Stimulated activated effector memory CD8-positive, alpha-beta T cell treated with anti-CD3 and anti-CD28 coated beads, Interleukin-12 subunit alpha, Interleukin-12 subunit beta, amount 100 ng/mL, for 72 hours (primary cell): Measurements from ENCODE around the gene TXNDC9.
A peak's percentile ranks its signal among the peaks of the same experiment; 100 is the strongest.
"Not testable (repeated sequence)": the region's sequence is repeated elsewhere in the genome, so short reads cannot be mapped to it uniquely, and the experiment has no call there.

Source experiments
- ATAC-seq: fragments of 150-1000 bp; cut with Tn5 transposase; 2 replicates; pipeline ENCODE4 v1.10.0; 2021
- DNase-seq, 2 donors: peaks; one replicate each; pipeline ENCODE4 v3.0.0; 2021 to 2022; ENCODE audit warnings: low spot score in 2 of 2
- H3K27ac Mint-ChIP-seq: one replicate; pipeline ENCODE4 v1.8.0; 2022; ENCODE audit warnings: mild to moderate bottlenecking, mixed read lengths
- H3K36me3 Mint-ChIP-seq: one replicate; pipeline ENCODE4 v1.8.0; 2022; ENCODE audit warnings: mild to moderate bottlenecking, mixed read lengths
- H3K4me1 Mint-ChIP-seq: one replicate; pipeline ENCODE4 v1.8.0; 2022; ENCODE audit warnings: mixed read lengths
- H3K4me3 Mint-ChIP-seq: one replicate; pipeline ENCODE4 v1.8.0; 2022; ENCODE audit warnings: mild to moderate bottlenecking, mixed read lengths
- H3K9me3 Mint-ChIP-seq: one replicate; pipeline ENCODE4 v1.8.0; 2022; ENCODE audit warnings: mixed read lengths

The TXNDC9 gene

DNA sequence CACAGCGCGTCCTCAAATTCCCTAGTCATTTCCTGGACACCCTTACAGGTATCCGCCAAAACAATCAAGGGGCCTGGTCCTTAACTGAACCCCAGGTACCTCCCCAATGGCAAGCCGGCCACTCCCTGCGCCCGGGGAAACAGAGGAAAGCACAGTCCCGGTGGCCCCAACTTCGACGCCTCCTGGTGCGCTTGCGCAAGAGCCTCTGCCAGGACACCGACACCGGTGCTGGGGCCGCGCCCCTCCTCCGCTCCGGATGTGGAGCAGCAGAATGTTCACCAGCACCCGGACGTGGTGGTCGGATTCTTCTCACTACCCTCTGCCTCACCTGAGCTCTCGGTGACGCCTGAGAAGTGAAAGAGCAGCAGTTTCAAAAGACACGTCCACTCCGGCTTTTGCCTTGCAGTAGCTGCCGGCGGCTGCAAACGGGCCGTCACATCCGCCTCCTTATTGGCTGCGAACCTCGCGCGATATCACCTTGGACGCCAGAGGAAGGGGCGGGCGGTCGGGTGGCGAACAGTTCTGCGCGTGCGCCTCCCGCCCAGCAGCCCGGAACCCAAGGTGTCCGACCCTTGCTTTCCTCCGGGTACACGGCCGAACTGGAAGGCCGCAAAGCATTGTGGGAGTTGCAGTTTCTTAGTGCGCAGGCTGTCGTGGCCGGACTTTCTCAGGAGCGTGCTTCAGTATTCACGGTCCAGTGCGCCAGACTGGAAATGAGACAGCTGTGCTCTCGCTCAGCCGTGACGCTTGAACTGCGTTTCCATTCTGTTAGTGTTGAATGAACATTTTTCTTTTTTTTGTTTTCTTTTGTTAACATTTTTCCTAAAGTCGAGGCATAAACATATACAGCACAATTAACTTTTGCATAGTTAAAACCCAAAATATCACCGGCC, at the start of gene TXNDC9:
Gene TXNDC9 (minus strand): TSS at position 423 of the 893 bp plus-strand sequence. CDS start 3,123 bp downstream, outside the sequence.
- Mint-ChIP-seq H3K9me3 (no peaks in the 10 kb centered on the region), H3K27ac (no peak within 1 kb of the TSS), H3K4me1 (peaks cover 21% of the 10 kb centered on the region), H3K4me3 (no peak within 1 kb of the TSS), H3K36me3 (peaks cover 32% of the 10 kb centered on the region)
- DNase-seq (peak; percentile 94 to 99), ATAC-seq (peak; percentile 89)

- Mint-ChIP-seq H3K27ac (no peak overlapping the region), H3K4me3 (no peak overlapping the region), H3K9me3 (no peaks in the 10 kb centered on the region), H3K4me1 (peaks cover 19% of the 10 kb centered on the region), H3K36me3 (peaks cover 99% of the 10 kb centered on the region)
- no peak for DNase-seq
- no peak for ATAC-seq
These were observed 46.0 kb upstream of the TXNDC9 start for GRCh38 chr2:99382143-99382542.

GRCh38 chr2:99380376-99381010, 44.4 kb upstream of the TXNDC9 start:
- H3K36me3 Mint-ChIP-seq: peaks cover 100% of the 10 kb centered on the region
- no peak for DNase-seq
- H3K4me1 Mint-ChIP-seq: peaks cover 28% of the 10 kb centered on the region
- no peaks in the 10 kb centered on the region for H3K9me3 Mint-ChIP-seq
- peak overlapping the region; percentile 37 for H3K27ac Mint-ChIP-seq
- ATAC-seq: peak; percentile 53
- H3K4me3 Mint-ChIP-seq: no peak overlapping the region

DNA sequence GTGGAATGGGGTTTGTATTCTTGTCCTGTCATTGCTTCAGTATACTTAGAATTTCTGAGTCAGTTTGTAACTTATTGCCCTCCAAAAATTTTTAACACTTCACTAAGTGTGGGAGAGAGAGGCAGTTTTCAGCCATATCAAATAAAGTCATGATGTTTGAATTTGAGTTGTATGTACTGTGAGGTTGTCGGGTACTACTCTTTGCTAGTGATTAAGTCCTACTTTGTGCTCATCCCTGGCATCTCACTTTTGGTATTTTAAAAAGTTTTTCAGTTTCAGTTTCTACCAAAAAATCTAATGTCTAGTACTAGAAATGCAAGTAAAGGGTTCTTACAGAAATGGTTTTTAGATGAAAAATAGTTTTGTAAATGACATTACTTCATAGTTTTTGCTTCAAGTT, 41.7 kb upstream of the TXNDC9 start:
- no peaks in the 10 kb centered on the region for H3K9me3 Mint-ChIP-seq
- peaks cover 100% of the 10 kb centered on the region for H3K36me3 Mint-ChIP-seq
- no peak overlapping the region for H3K4me3 Mint-ChIP-seq
- DNase-seq: no peak
- H3K27ac Mint-ChIP-seq: peak overlapping the region; percentile 46
- H3K4me1 Mint-ChIP-seq: peaks cover 28% of the 10 kb centered on the region
- ATAC-seq: peak; percentile 97

DNA sequence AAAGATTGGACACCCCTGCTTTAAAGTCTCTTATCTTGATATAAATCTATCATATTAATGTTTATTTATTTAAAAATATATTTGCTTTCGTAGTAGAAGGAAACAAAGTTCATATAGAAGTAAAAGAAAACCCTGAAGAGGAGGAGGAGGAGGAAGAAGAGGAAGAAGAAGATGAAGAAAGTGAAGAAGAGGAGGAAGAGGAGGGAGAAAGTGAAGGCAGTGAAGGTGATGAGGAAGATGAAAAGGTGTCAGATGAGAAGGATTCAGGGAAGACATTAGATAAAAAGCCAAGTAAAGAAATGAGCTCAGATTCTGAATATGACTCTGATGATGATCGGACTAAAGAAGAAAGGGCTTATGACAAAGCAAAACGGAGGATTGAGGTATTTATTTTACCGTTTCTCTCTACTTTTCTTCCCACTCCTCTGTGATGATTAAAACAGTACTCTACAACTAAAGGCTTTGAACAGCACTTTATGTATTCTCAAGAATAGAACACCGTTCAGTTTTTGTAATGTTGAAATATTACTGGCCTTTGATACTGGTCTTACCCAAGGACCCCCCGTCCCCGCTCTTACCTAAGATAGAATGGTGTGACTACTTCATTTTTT, 40.2 kb upstream of the TXNDC9 start:
- H3K4me3 Mint-ChIP-seq: no peak overlapping the region
- ATAC-seq (peak; percentile 81), DNase-seq (no peak)
- H3K27ac Mint-ChIP-seq: no peak overlapping the region
- peaks cover 28% of the 10 kb centered on the region for H3K4me1 Mint-ChIP-seq
- H3K36me3 Mint-ChIP-seq: peaks cover 100% of the 10 kb centered on the region
- H3K9me3 Mint-ChIP-seq: no peaks in the 10 kb centered on the region

DNA sequence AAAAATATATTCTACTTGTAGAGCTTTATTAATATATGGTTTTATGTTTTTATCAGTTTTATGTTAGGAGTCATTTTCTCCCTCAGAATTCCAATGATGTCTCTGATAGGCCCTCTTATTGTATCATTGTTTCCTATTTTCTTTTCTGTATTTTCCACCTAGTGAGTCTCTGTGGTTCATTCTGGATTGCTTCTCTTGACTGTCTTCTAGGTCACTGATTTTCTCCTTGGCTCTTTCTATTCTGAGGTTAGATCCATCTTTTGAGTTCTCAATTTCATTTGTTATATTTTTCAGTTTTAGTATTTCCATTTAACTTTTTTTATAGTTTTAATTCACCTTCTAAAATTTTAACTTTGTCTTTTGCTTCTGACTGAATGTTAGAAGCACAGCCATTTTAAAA, 38.6 kb upstream of the TXNDC9 start:
- Mint-ChIP-seq H3K9me3 (no peaks in the 10 kb centered on the region), H3K36me3 (peaks cover 100% of the 10 kb centered on the region), H3K27ac (no peak overlapping the region), H3K4me3 (no peak overlapping the region), H3K4me1 (peaks cover 19% of the 10 kb centered on the region)
- ATAC-seq (no peak), DNase-seq (no peak)

GRCh38 chr2:99373144-99373543, 37.0 kb upstream of the TXNDC9 start:
- no peak overlapping the region for H3K27ac Mint-ChIP-seq
- ATAC-seq (no peak), DNase-seq (no peak)
- H3K9me3 Mint-ChIP-seq: no peaks in the 10 kb centered on the region
- no peak overlapping the region for H3K4me3 Mint-ChIP-seq
- peaks cover 17% of the 10 kb centered on the region for H3K4me1 Mint-ChIP-seq
- H3K36me3 Mint-ChIP-seq: peaks cover 100% of the 10 kb centered on the region

DNA sequence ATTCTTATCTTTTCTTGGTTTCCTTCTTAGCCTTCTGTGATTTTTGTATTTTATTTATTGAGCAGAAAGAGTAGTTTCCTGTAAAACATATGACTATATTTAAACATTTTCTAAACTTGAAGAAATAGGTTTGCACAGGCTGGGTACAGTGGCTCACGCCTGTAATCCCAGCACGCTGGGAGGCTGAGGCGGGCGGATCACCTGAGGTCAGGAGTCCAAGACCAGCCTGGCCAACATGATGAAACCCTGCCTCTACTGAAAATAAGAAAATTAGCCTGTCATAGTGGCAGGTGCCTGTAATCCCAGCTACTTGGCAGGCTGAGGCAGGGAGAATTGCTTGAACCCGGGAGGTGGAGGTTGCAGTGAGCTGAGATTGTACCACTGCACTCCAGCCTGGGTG, 32.7 kb upstream of the TXNDC9 start:
- not testable (repeated sequence) for H3K4me3 Mint-ChIP-seq, H3K27ac Mint-ChIP-seq, ATAC-seq, H3K4me1 Mint-ChIP-seq, H3K9me3 Mint-ChIP-seq, DNase-seq
- H3K36me3 Mint-ChIP-seq: peaks cover 100% of the 10 kb centered on the region

- Mint-ChIP-seq H3K27ac (no peak overlapping the region), H3K9me3 (no peaks in the 10 kb centered on the region), H3K36me3 (peaks cover 100% of the 10 kb centered on the region), H3K4me1 (peaks cover 6% of the 10 kb centered on the region), H3K4me3 (no peak overlapping the region)
- no peak for DNase-seq
- no peak for ATAC-seq
These were observed 29.5 kb upstream of the TXNDC9 start for GRCh38 chr2:99365661-99366060.

GRCh38 chr2:99356853-99357252, 20.7 kb upstream of the TXNDC9 start:
- Mint-ChIP-seq H3K9me3 (no peaks in the 10 kb centered on the region), H3K4me1 (peaks cover 29% of the 10 kb centered on the region), H3K4me3 (no peak overlapping the region), H3K27ac (no peak overlapping the region), H3K36me3 (peaks cover 24% of the 10 kb centered on the region)
- DNase-seq: no peak
- ATAC-seq: no peak

- H3K4me1 Mint-ChIP-seq: peaks cover 34% of the 10 kb centered on the region
- H3K9me3 Mint-ChIP-seq, H3K4me3 Mint-ChIP-seq, H3K36me3 Mint-ChIP-seq, ATAC-seq, DNase-seq, H3K27ac Mint-ChIP-seq: not testable (repeated sequence)
These were observed 18.7 kb upstream of the TXNDC9 start for GRCh38 chr2:99354825-99355224.

- Mint-ChIP-seq H3K9me3 (no peaks in the 10 kb centered on the region), H3K4me1 (peaks cover 40% of the 10 kb centered on the region), H3K36me3 (no peaks in the 10 kb centered on the region)
These were observed 17.9 kb upstream of the TXNDC9 start for GRCh38 chr2:99354070-99354469.

GRCh38 chr2:99350194-99350593, 14.1 kb upstream of the TXNDC9 start:
- peaks cover 7% of the 10 kb centered on the region for H3K36me3 Mint-ChIP-seq
- DNase-seq: no peak
- peak overlapping the region; percentile 63 for H3K27ac Mint-ChIP-seq
- ATAC-seq: no peak
- H3K4me3 Mint-ChIP-seq: no peak overlapping the region
- peaks cover 56% of the 10 kb centered on the region for H3K4me1 Mint-ChIP-seq
- H3K9me3 Mint-ChIP-seq: no peaks in the 10 kb centered on the region

More at GRCh38 chr2:99354070-99354469, 17.9 kb upstream of the TXNDC9 start:
- DNase-seq: no peak
- no peak for ATAC-seq
- Mint-ChIP-seq H3K27ac (no peak overlapping the region), H3K4me3 (no peak overlapping the region)

- Mint-ChIP-seq H3K9me3 (no peaks in the 10 kb centered on the region), H3K4me3 (peak overlapping the region; percentile 11), H3K36me3 (peaks cover 11% of the 10 kb centered on the region), H3K27ac (peak overlapping the region; percentile 53), H3K4me1 (peaks cover 59% of the 10 kb centered on the region)
- peak; percentile 74 for ATAC-seq
- DNase-seq: no peak
These were observed 12.0 kb upstream of the TXNDC9 start for GRCh38 chr2:99348173-99348572.

DNA sequence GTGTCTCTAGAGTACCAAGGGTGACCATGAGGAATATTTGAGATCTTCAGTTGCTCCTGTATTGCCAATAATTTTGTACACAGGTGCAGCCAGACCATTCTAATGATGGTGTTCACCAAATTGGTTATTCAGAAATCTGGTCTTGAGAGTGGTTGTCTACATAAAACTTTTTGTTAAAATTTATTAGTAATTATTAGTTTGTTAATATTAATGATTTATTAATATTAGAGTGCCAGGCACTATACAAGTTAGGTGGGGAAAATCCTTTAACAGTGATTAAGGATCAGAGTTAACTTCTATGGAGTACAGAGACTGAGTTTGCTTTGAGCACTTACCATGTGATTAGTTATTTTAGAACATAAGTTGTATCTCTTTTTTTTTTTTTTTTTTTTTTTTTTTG, 10.1 kb upstream of the TXNDC9 start:
- no peak for DNase-seq
- no peak overlapping the region for H3K27ac Mint-ChIP-seq
- H3K4me3 Mint-ChIP-seq: no peak overlapping the region
- peaks cover 24% of the 10 kb centered on the region for H3K36me3 Mint-ChIP-seq
- H3K4me1 Mint-ChIP-seq: peaks cover 77% of the 10 kb centered on the region
- no peak for ATAC-seq
- H3K9me3 Mint-ChIP-seq: no peaks in the 10 kb centered on the region
